GM12875 (cell line): ENCODE measurements around the gene DCAF7.

Experiments
- H3K4me3 ChIP-seq: one replicate; pipeline ENCODE4 v1.5.1; 2011; ENCODE audit warnings: low read depth, low read length, control low read depth
- CTCF ChIP-seq: IDR thresholded peaks from 2 replicates; pipeline ENCODE4 v1.5.1; 2011; ENCODE audit warnings: low read depth, mild to moderate bottlenecking, control low read depth, inconsistent platforms, low read length, moderate library complexity, borderline replicate concordance; ENCODE audit not compliant: insufficient read depth

The DCAF7 gene

GRCh38 chr17:63557416-63557815 is 7.1 kb downstream of the DCAF7 start:
- H3K4me3 ChIP-seq = no peak overlapping the region
- TF ChIP-seq CTCF = no peak

- no peak for TF ChIP-seq CTCF
- H3K4me3 ChIP-seq = no peak overlapping the region
Measured at GRCh38 chr17:63558441-63558840, 8.2 kb downstream of the DCAF7 start.

GRCh38 chr17:63561819-63562218 is 11.5 kb downstream of the DCAF7 start:
- no peak overlapping the region for H3K4me3 ChIP-seq
- TF ChIP-seq CTCF = no peak

GRCh38 chr17:63563339-63563738 is 13.1 kb downstream of the DCAF7 start:
- TF ChIP-seq CTCF = no peak
- H3K4me3 ChIP-seq = no peak overlapping the region

GRCh38 chr17:63564562-63564961 is 14.3 kb downstream of the DCAF7 start:
- no peak for TF ChIP-seq CTCF
- no peak overlapping the region for H3K4me3 ChIP-seq

GRCh38 chr17:63567229-63567628 is 17.0 kb downstream of the DCAF7 start:
- no peak overlapping the region for H3K4me3 ChIP-seq
- no peak for TF ChIP-seq CTCF

- H3K4me3 ChIP-seq = no peak overlapping the region
- TF ChIP-seq CTCF = no peak
Measured at GRCh38 chr17:63568563-63568962, 18.3 kb downstream of the DCAF7 start.
